T-helper 17 cell (primary cell): ENCODE data around the gene SH3PXD2A. TPM values are rescaled to one million over a fixed set of nuclear protein-coding genes. Genes with fewer than 3 reads are reported as not detected.

Source experiments
- ATAC-seq: fragments of 150-1000 bp; cut with Tn5 transposase; 2 replicates; pipeline ENCODE4 v1.10.0; 2021; ENCODE audit warnings: mild to moderate bottlenecking, moderate library complexity
- DNase-seq, 3 donors: peaks; one replicate each; pipeline versions ENCODE4 v3.0.0 to v3.0.0-alpha.2; 2020 to 2021
- H3K9me3 ChIP-seq: one replicate; pipeline ENCODE4 v1.7.0; 2013; ENCODE audit warnings: low read length, mild to moderate bottlenecking; ENCODE audit not compliant: control insufficient read depth, poor library complexity, severe bottlenecking
- H3K27ac Mint-ChIP-seq: one replicate; pipeline ENCODE4 v1.8.0; 2022; ENCODE audit warnings: mild to moderate bottlenecking, moderate library complexity, mixed read lengths
- H3K27me3 Mint-ChIP-seq: one replicate; pipeline ENCODE4 v1.8.0; 2022; ENCODE audit warnings: mixed read lengths
- H3K36me3 Mint-ChIP-seq: one replicate; pipeline ENCODE4 v1.8.0; 2022; ENCODE audit warnings: low read depth, mixed read lengths
- H3K4me1 Mint-ChIP-seq: one replicate; pipeline ENCODE4 v1.8.0; 2022; ENCODE audit warnings: mild to moderate bottlenecking, mixed read lengths
- H3K4me3 Mint-ChIP-seq: one replicate; pipeline ENCODE4 v1.8.0; 2022; ENCODE audit warnings: mild to moderate bottlenecking, moderate library complexity, mixed read lengths
- total RNA-seq, 4 donors: library from RNA in 2 of 4; stranded (reverse) in 2 of 4; gene quantifications; one replicate each; pipeline ENCODE4 v1.2.3 and lab custom pipeline; 2022 to 2026

SH3PXD2A gene
- total RNA-seq, 2 donors from 2014 or later, result 7.2 to 10.9 TPM

- peaks cover 44% of the 10 kb centered on the region for H3K27me3 Mint-ChIP-seq
- ATAC-seq, result no peak
- peak overlapping the region; percentile 91 for H3K4me3 Mint-ChIP-seq
- H3K27ac Mint-ChIP-seq, result no peak overlapping the region
- H3K4me1 Mint-ChIP-seq, result peaks cover 16% of the 10 kb centered on the region
- no peak for DNase-seq
- peaks cover 10% of the 10 kb centered on the region for H3K36me3 Mint-ChIP-seq
- H3K9me3 ChIP-seq, result no peaks in the 10 kb centered on the region
Observed at GRCh38 chr10:103553743-103554487, 301.5 kb downstream of the SH3PXD2A start.

GRCh38 chr10:103552856-103553742 is 302.3 kb downstream of the SH3PXD2A start:
- Mint-ChIP-seq H3K36me3 (peaks cover 8% of the 10 kb centered on the region), H3K4me3 (no peak overlapping the region), H3K27ac (peak overlapping the region; percentile 43), H3K27me3 (peaks cover 36% of the 10 kb centered on the region), H3K4me1 (peaks cover 16% of the 10 kb centered on the region)
- ATAC-seq (no peak), DNase-seq (no peak)
- H3K9me3 ChIP-seq, result no peaks in the 10 kb centered on the region

DNA sequence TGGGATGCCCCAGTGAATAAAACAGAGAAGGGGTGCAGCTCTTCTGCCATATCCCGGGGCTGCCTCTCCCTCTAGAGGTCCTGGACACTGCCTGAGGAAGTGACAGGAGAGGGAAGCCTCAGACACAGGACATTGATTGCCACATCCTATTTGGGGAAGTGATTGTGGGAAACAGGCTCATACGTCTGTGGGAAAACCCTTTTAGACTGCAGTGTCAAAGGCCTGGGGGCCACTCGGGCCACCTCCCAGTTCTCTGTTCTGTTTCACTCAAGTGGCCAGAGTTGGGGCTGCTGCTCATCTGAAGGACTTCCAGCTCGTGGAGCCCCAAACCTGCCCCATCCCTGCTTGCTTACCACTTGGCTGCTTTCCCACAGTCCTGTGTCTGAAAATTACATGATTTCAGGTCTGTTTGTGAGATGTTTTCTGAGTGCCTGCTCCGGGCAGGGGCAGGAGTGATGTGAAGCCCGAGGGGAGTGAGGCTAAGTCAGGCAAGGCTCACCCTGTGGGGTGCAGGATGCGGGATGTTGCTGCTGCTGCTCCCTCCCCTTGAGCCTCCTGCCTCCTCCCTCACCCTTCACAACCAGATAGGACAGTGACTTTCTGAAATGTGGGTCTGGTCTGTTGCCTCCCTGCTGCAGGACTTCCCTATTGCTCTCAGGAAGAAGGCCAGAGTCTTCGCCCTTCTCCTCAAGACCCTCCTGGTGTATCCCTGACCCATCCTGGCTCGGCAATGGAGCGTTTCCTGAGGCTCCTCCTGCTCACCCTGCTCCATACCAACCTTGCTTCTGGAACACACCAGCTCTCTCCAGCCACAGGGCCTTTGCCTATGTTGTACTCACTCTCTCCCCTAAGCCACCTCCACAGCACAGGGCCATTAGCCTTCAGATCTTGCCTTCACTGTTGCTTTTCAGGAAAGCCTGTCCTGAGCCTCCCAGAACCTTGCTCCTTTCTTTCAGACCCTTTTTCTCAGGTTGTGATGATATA is 303.5 kb downstream of the SH3PXD2A start:
- Mint-ChIP-seq H3K27ac (peak overlapping the region; percentile 43), H3K4me1 (peaks cover 16% of the 10 kb centered on the region), H3K27me3 (peaks cover 28% of the 10 kb centered on the region), H3K4me3 (peak overlapping the region; percentile 52), H3K36me3 (peaks cover 6% of the 10 kb centered on the region)
- ATAC-seq (peak; percentile 18), DNase-seq (no peak)
- H3K9me3 ChIP-seq, result no peaks in the 10 kb centered on the region

DNA sequence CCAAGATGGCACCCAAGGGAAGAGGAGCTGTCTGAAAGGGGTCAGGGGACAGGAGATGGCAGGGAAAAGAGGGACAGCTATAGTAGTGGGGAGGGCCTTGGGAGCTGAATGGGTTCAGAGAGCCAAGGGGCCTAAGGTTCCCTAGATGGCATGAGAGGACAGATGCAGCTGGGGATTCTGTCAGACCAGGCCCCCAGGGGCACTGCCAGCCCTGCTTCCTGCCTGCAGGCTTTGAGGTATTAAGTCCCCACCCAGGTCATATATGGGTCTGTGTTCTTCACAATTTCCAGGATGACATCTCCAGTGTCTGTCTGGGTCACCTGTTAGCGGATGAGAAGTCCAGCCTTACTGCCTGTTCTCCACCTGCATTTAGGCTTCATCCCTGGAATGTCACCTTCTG is 305.1 kb downstream of the SH3PXD2A start:
- H3K36me3 Mint-ChIP-seq, result peaks cover 6% of the 10 kb centered on the region
- no peak overlapping the region for H3K4me3 Mint-ChIP-seq
- DNase-seq (no peak), ATAC-seq (no peak)
- H3K4me1 Mint-ChIP-seq, result peaks cover 16% of the 10 kb centered on the region
- H3K27ac Mint-ChIP-seq, result no peak overlapping the region
- peaks cover 16% of the 10 kb centered on the region for H3K27me3 Mint-ChIP-seq
- no peaks in the 10 kb centered on the region for H3K9me3 ChIP-seq

- peaks cover 10% of the 10 kb centered on the region for H3K4me1 Mint-ChIP-seq
- DNase-seq (no peak), ATAC-seq (no peak)
- H3K27ac Mint-ChIP-seq, result no peak overlapping the region
- H3K9me3 ChIP-seq, result no peaks in the 10 kb centered on the region
- peaks cover 6% of the 10 kb centered on the region for H3K36me3 Mint-ChIP-seq
- peaks cover 11% of the 10 kb centered on the region for H3K27me3 Mint-ChIP-seq
- no peak overlapping the region for H3K4me3 Mint-ChIP-seq
Observed at GRCh38 chr10:103549349-103549685, 306.1 kb downstream of the SH3PXD2A start.

DNA sequence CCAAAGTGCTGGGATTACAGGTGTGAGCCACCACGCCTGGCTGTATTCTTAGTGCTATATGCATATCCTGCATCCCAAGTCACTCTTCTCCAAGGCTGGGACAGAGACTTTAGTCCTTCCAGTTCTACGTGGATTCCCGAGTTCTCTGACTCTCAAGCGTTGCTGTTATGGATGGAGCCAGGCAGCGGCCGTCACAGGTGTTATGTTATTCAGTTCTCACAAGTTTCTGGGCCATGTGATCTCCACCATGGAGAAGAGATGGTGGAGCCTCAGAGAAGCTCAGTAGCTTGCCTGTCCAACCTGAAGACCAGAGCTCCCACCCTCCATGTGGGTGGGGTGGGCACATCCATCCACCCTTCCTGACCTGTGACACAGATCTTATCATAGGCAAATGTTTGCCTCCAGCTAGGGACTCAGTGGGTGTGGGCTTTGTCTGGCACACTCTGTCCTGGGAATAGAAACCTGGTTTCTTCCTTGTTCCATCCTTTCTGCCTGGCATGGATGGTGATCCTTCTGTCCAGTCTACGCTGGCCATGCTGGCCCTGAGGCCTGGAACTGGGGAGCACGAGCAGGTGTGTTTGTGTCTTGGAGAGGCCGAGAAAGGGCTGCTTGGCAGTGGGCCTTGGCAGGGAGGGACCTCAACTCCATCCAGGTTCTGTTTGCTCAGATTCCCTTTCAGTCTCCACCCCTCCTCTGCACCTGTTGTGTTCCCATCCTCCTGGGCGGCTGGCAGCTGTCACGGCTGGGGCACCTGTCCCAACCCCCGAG is 306.6 kb downstream of the SH3PXD2A start:
- H3K27ac Mint-ChIP-seq, result no peak overlapping the region
- H3K27me3 Mint-ChIP-seq, result peaks cover 7% of the 10 kb centered on the region
- peaks cover 2% of the 10 kb centered on the region for H3K36me3 Mint-ChIP-seq
- H3K4me1 Mint-ChIP-seq, result peaks cover 5% of the 10 kb centered on the region
- no peaks in the 10 kb centered on the region for H3K9me3 ChIP-seq
- no peak for ATAC-seq
- no peak overlapping the region for H3K4me3 Mint-ChIP-seq
- DNase-seq, result no peak

DNA sequence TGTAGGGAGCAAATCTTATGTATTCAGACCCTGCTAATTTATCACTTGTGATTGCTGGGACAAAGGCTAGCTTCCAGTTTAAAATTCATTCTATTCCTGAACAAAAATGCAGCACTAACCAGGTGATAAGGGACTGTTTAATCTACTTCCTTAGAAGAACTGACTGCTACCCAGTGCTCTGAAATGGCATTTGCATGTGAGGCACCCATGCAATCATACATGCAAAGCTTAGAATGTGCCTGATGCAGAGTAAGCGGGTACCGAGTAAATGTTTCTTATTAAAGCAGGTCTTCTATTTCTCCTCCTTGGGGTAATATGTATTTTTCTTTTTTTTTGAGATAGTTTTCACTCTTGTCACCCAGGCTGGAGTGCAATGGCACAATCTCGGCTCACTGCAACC is 307.4 kb downstream of the SH3PXD2A start:
- Mint-ChIP-seq H3K4me1 (peaks cover 9% of the 10 kb centered on the region), H3K36me3 (peaks cover 3% of the 10 kb centered on the region), H3K27ac (no peak overlapping the region), H3K27me3 (peaks cover 7% of the 10 kb centered on the region), H3K4me3 (no peak overlapping the region)
- ATAC-seq, result no peak
- no peaks in the 10 kb centered on the region for H3K9me3 ChIP-seq
- DNase-seq, result no peak

- no peak for DNase-seq
- Mint-ChIP-seq H3K4me3 (peak overlapping the region; percentile 41), H3K36me3 (peaks cover 3% of the 10 kb centered on the region), H3K27ac (no peak overlapping the region), H3K4me1 (peaks cover 9% of the 10 kb centered on the region), H3K27me3 (peaks cover 3% of the 10 kb centered on the region)
- ATAC-seq, result no peak
- no peaks in the 10 kb centered on the region for H3K9me3 ChIP-seq
Observed at GRCh38 chr10:103547391-103547946, 307.9 kb downstream of the SH3PXD2A start.

DNA sequence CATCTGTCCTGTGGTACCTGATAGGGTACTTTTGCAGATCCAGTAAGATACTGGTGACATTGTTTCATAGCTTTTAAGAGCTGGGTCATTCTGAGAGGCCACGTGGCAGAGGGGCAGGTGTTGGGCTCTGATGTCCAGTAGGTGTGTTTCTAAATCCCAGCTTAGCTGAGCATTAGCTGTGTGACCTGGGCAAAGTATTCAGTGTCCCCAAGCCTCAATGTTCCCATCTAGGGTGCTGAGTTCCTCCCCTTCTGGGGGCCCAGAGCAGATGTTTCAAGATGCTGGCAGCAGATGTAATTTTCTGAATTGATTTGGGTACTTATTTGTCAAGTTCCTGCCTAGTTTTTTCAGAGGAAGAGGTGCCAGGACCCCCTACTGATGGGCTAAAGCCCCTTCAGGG is 309.0 kb downstream of the SH3PXD2A start:
- H3K27ac Mint-ChIP-seq, result no peak overlapping the region
- ATAC-seq, result no peak
- peaks cover 7% of the 10 kb centered on the region for H3K4me1 Mint-ChIP-seq
- peaks cover 2% of the 10 kb centered on the region for H3K36me3 Mint-ChIP-seq
- no peak for DNase-seq
- no peak overlapping the region for H3K4me3 Mint-ChIP-seq
- no peaks in the 10 kb centered on the region for H3K9me3 ChIP-seq
- peaks cover 1% of the 10 kb centered on the region for H3K27me3 Mint-ChIP-seq

- ATAC-seq (no peak), DNase-seq (no peak)
- H3K27ac Mint-ChIP-seq, result no peak overlapping the region
- peaks cover 5% of the 10 kb centered on the region for H3K36me3 Mint-ChIP-seq
- peaks cover 7% of the 10 kb centered on the region for H3K4me1 Mint-ChIP-seq
- no peaks in the 10 kb centered on the region for H3K9me3 ChIP-seq
- H3K27me3 Mint-ChIP-seq, result peaks cover 7% of the 10 kb centered on the region
- no peak overlapping the region for H3K4me3 Mint-ChIP-seq
Observed at GRCh38 chr10:103545771-103546281, 309.6 kb downstream of the SH3PXD2A start.

GRCh38 chr10:103545366-103545765 is 310.0 kb downstream of the SH3PXD2A start:
- Mint-ChIP-seq H3K27ac (no peak overlapping the region), H3K27me3 (peaks cover 9% of the 10 kb centered on the region), H3K4me1 (peaks cover 7% of the 10 kb centered on the region), H3K36me3 (peaks cover 5% of the 10 kb centered on the region), H3K4me3 (no peak overlapping the region)
- DNase-seq (no peak), ATAC-seq (no peak)
- no peaks in the 10 kb centered on the region for H3K9me3 ChIP-seq
